Prostate gland (tissue), 2 donors: Measurements from ENCODE around the gene FAM20A. TPM values are rescaled to one million over a fixed set of nuclear protein-coding genes. Genes with fewer than 3 reads are reported as not detected.

Source experiments
- DNase-seq: peaks from one replicate; pipeline ENCODE4 v3.0.0-alpha.2; 2019; ENCODE audit warnings: low spot score
- H3K27ac ChIP-seq, 2 donors: fragments of 200-600 bp; sonication (generic); 2 replicates each; pipeline ENCODE4 v1.5.1; 2017 to 2019
- H3K27me3 ChIP-seq: fragments of 200-600 bp; sonication (generic); replicated peaks from 2 replicates; pipeline ENCODE4 v1.5.1; 2019; ENCODE audit not compliant: insufficient read depth
- H3K36me3 ChIP-seq, 2 donors: fragments of 200-600 bp; sonication (generic); 1 replicate in 1 of 2; 2 replicates in 1 of 2; pipeline versions ENCODE4 v1.5.1 to v1.8.1; 2017 to 2019
- H3K4me1 ChIP-seq: fragments of 200-600 bp; sonication (generic); replicated peaks from 2 replicates; pipeline ENCODE4 v1.5.1; 2019
- H3K4me3 ChIP-seq, 2 donors: fragments of 200-600 bp; sonication (generic); 2 replicates each; pipeline ENCODE4 v1.5.1; 2017 to 2019
- H3K9me3 ChIP-seq: fragments of 200-600 bp; sonication (generic); 2 replicates; pipeline ENCODE4 v1.5.1; 2017
- CTCF ChIP-seq, 4 experiments: fragments of 200-600 bp in 2 of 4; fragments of 450-650 bp in 2 of 4; sonication (generic) in 2 of 4; IDR thresholded peaks; 1 replicate in 3 of 4; 2 replicates in 1 of 4; pipeline ENCODE4 v1.5.1; 2016 to 2019; ENCODE audit warnings: antibody characterized with exemption in 4 of 4, mild to moderate bottlenecking in 2 of 4, moderate library complexity in 2 of 4
- POLR2A ChIP-seq: fragments of 450-650 bp; IDR thresholded peaks from one replicate; pipeline ENCODE4 v1.6.1; 2016; ENCODE audit warnings: antibody characterized with exemption, mild to moderate bottlenecking
- POLR2AphosphoS5 ChIP-seq: sonication (generic); formaldehyde crosslinking; IDR thresholded peaks from one replicate; pipeline ENCODE4 v1.6.1; 2017; ENCODE audit warnings: antibody characterized with exemption
- WGBS: methylation state at CpG from one replicate; pipeline ENCODE4 v1.1.5; 2018; 5-methylcytosine and 5-hydroxymethylcytosine counted together
- intact Hi-C: fragments of 100-400 bp; cut with DNase I; formaldehyde crosslinking; loops from one replicate; pipeline ENCODE4 v1.14.2; 2022
- total RNA-seq, 2 donors: library from RNA; depleted of rRNA; stranded (reverse); fragments of >200 nt; gene quantifications; one replicate each; pipeline ENCODE4 v1.1.0, GENCODE V29; 2016

The FAM20A gene
- total RNA-seq, 2 donors from 2014 or later, result 0.14 to 47.7 TPM

- no peaks in the 10 kb centered on the region for H3K9me3 ChIP-seq
- DNase-seq, result no peak
- no peaks in the 10 kb centered on the region for H3K27me3 ChIP-seq
- TF ChIP-seq POLR2A (no peak), CTCF (IDR thresholded peaks at IDR 0.05) (no peak), POLR2AphosphoS5 (no peak)
- H3K4me1 ChIP-seq, result no peaks in the 10 kb centered on the region
- intact Hi-C loops, result no loop called here
- H3K4me3 ChIP-seq, result no peak overlapping the region
- no peaks in the 10 kb centered on the region for H3K36me3 ChIP-seq
- H3K27ac ChIP-seq, result no peak overlapping the region
Observed at GRCh38 chr17:68616334-68616733, 15.2 kb upstream of the FAM20A start.

- Histone ChIP-seq H3K27me3 (no peaks in the 10 kb centered on the region), H3K27ac (no peak overlapping the region), H3K9me3 (no peaks in the 10 kb centered on the region), H3K36me3 (no peaks in the 10 kb centered on the region), H3K4me1 (no peaks in the 10 kb centered on the region), H3K4me3 (no peak overlapping the region)
- TF ChIP-seq CTCF (IDR thresholded peaks at IDR 0.05) (no peak), POLR2A (no peak), POLR2AphosphoS5 (peak; percentile 64)
- 43% methylated on average over 5 of the region's 5 CpGs for WGBS
- peak; percentile 22 for DNase-seq
- intact Hi-C loops, result no loop called here
Observed at GRCh38 chr17:68614718-68615117, 13.6 kb upstream of the FAM20A start.

GRCh38 chr17:68613739-68614298 is 12.7 kb upstream of the FAM20A start:
- Histone ChIP-seq H3K27me3 (no peaks in the 10 kb centered on the region), H3K9me3 (no peaks in the 10 kb centered on the region), H3K36me3 (no peaks in the 10 kb centered on the region), H3K4me1 (no peaks in the 10 kb centered on the region), H3K4me3 (no peak overlapping the region), H3K27ac (no peak overlapping the region)
- TF ChIP-seq POLR2A (no peak), CTCF (IDR thresholded peaks at IDR 0.05) (peak in 2 of 4 experiments; percentile 6 to 25)
- intact Hi-C loops, result no loop called here
- DNase-seq, result no peak
- 56% methylated on average over 5 of the region's 5 CpGs for WGBS

- Histone ChIP-seq H3K4me1 (no peaks in the 10 kb centered on the region), H3K4me3 (no peak overlapping the region), H3K27ac (no peak overlapping the region), H3K9me3 (no peaks in the 10 kb centered on the region), H3K36me3 (no peaks in the 10 kb centered on the region), H3K27me3 (no peaks in the 10 kb centered on the region)
- no peak for TF ChIP-seq CTCF (IDR thresholded peaks at IDR 0.05)
- TF ChIP-seq POLR2AphosphoS5, result no peak
- no peak for TF ChIP-seq POLR2A
- DNase-seq, result no peak
- intact Hi-C loops, result no loop called here
Observed at GRCh38 chr17:68612923-68613292, 11.7 kb upstream of the FAM20A start.

- Histone ChIP-seq H3K4me1 (no peaks in the 10 kb centered on the region), H3K9me3 (no peaks in the 10 kb centered on the region), H3K27ac (no peak overlapping the region), H3K27me3 (no peaks in the 10 kb centered on the region), H3K4me3 (no peak overlapping the region), H3K36me3 (no peaks in the 10 kb centered on the region)
- intact Hi-C loops, result no loop called here
- TF ChIP-seq POLR2AphosphoS5, result no peak
- no peak for TF ChIP-seq POLR2A
- no peak for TF ChIP-seq CTCF (IDR thresholded peaks at IDR 0.05)
- DNase-seq, result no peak
- 81% methylated on average over 3 of the region's 3 CpGs for WGBS
Observed at GRCh38 chr17:68612209-68612922, 11.2 kb upstream of the FAM20A start.
